Stimulated activated CD4-positive, alpha-beta T cell treated with anti-CD3 and anti-CD28 coated beads, Interleukin-15, amount 100 ng/mL, for 1 hour (primary cell): ENCODE measurements around the gene LRRC74A.
"Not testable (repeated sequence)": the region's sequence is repeated elsewhere in the genome, so short reads cannot be mapped to it uniquely, and the experiment has no call there.

Source experiments
- DNase-seq, 2 donors: peaks; one replicate each; pipeline ENCODE4 v3.0.0-alpha.2; 2020; ENCODE audit warnings: low read depth in 1 of 2, low spot score in 1 of 2

Gene LRRC74A

DNA sequence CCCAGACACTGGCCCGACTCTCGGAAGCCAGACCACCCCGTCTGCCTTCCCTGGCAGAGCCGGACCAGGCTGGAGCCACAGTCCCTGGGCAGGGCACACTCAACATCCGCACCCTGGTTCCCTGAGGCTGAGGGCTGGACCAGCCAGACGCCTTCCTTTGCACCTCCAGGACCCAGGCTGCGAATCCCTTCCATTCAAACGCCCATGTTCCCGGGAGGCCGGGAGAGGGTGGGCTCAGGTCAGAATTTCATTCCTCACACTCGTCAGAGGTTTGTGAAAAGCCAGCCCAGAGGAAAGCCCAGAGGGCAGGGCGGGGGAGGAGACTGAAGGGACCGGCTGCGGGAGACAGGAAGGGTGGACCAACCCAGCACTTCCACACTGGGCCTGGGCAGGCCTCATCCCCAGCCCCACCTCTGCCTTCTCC, 58.7 kb downstream of the LRRC74A start:
- DNase-seq, result no peak

DNA sequence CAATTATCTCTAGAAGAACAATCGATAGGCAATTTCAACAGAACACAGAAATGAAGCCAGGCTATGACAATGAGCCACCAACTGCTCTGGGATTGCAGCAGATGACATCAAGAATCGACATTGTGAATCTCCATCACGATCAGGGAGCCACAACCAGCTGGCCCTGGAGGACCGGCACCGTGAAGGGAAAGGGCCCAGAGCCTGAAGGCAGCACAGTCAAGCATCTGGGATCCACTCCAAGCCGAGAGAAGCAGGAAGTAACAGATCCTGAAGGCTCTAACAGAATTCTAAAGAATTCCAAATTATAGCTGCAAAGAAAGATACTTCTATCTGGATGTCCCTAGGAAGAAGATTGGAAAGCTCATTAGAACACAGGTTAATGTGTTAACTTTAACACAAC, 61.0 kb downstream of the LRRC74A start:
- DNase-seq, result no peak

DNA sequence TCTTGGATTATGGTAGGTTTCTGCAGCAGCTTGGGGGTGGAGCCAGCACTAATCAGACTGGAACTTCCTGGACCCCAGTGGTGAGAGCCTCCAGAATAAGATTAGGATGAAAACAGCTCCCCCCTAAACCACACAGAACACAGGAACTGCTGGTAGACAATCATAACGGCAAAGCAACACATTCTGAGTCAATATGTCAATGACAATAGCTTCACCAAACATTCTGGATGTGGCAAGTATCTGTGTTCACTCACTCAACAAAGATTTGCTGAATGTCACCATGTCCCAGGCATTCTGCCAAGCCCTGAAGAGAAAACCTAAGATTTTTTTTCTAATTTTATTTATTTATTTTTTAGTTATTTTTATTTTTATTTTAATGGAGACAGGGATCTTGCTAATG, 65.2 kb downstream of the LRRC74A start:
- no peak for DNase-seq

DNA sequence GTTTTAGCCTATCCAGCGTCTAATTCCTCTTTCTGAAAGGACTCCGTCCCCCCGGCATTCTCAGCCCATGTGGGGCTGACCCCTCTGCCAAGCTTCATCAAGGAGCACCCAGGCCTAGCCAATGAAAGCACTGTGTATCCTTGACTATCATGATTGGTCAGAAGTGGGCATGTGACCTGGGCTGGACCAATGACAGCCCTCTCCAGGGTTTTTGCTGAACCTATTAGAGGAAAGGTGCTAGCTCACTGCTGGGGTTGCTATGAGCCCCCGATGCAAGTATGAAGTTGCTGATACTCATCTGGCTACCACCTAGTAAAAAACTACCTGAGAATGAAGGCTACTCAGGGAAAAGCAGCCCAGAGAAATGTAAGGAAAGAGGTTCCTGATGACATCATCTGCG, 68.1 kb downstream of the LRRC74A start:
- DNase-seq, result no peak

DNA sequence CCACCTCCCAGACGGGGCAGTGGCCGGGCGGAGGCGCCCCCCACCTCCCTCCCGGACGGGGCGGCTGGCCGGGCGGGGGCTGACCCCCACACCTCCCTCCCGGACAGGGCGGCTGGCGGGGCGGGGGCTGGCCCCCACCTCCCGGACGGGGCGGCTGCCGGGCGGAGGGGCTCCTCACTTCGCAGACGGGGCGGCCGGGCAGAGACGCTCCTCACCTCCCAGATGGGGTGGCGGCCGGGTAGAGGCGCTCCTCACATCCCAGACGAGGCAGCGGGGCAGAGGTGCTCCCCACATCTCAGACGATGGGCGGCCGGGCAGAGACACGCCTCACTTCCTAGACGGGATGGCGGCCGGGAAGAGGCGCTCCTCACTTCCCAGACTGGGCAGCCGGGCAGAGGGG, 71.8 kb downstream of the LRRC74A start:
- DNase-seq, result not testable (repeated sequence)

DNA sequence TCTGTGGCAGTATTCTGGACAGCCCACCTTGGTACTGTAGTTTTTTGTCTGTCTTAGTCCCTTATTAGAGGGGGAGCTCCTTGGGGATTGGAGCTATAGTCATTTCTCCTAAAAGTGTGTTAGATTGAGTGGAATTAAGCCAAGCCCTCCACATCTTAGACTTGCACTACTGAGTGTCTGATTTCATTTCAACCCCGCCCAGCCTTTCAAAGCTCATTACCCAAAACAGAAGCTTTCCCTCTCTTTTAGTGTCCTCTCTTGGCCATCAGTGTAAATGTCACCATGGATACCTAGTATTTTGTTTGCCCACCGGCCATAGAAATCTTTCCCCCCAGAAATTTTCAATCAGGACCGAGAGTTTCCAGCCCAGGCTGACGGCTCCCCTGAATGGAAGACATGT, 74.5 kb downstream of the LRRC74A start:
- DNase-seq, result no peak

DNA sequence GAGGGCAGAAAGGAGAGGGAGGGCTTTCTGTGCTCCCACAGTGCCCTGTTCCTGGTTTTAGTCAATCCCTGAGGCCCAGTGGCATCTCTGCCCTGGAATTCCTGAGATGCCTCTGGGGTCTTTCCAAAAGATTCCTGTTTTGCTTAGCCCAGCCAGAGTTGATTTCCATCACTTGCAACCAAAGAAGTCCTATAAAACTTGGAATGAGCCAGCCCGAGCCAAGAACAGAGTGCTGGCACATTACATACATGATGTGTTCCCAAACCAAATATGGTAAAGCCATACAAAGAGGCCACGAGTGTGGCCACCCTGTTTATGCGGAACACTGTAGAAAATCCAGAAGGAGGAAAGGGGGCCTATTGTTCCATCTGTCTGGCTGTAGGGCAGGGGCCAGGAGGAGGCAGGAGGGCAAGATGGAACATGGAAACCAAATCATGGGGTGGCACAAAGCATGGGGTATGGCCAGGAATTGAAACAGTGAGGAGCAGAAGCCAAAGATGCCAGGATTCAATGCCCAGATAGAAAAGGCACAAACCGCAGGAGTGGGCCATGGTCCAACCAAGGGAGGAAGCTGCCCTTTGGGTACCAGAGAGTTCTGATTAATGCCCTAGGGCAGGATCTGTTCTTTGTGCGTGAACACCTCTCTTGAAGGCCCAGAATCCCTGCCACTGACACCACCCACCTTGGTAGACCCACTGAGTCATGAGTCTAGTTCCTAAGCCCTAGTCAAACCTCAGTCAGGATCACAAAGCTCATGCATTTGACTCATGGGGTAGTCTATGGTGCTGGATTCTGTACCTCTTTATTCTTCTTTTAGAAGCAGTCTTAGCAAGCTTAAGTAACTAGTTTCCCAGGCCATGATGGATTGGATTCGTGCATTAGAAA, 75.2 kb downstream of the LRRC74A start:
- DNase-seq, result no peak

DNA sequence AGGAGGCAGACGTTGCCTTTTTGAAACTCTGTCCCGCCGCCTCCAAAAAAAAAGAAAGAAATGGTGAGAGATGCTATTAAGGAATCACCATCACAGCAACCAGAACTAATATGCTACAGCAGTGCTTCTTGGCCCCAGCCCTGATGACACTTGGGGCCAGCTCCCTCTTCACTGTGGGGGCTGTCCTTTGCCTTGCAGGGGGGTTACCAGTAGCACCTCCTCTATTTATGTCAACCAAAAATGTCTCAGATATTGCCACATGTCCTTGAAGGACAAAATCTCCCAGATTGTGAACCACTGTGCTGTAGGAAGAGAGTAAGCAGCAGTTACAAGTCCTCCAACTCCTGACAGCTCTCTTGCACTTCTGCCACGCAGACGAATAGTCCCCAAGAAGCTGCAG, 76.4 kb downstream of the LRRC74A start:
- no peak for DNase-seq

DNA sequence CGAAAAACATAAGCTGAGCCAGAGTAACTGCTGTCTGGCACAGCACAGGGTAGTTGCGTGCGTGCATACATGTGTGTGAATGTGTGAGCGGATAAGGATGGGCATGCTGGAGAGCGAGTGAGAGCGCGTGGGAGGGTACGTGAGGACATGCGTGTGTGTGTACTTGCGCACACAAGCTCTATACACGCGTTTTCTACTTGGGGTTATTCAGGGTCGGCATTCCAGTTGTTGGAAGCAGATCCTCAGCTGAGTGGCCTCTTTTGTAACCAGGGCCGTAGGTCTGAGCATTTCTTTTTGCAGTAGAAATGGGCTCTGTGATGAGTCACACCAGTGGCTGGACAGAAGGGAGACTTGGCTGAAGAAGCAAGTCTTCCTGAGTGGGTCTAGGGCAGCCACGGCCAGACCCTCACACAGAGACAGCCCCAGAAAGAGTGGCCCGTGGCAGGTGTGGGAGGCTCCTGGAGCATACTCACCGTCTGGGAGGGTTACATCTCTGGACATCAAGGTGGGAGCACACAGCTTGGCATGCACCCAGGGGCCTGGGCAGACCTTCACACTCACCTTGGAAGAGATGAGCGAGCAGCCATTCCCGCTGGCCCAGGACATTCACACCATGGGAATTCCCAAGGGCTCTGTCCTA, 78.0 kb downstream of the LRRC74A start:
- no peak for DNase-seq

DNA sequence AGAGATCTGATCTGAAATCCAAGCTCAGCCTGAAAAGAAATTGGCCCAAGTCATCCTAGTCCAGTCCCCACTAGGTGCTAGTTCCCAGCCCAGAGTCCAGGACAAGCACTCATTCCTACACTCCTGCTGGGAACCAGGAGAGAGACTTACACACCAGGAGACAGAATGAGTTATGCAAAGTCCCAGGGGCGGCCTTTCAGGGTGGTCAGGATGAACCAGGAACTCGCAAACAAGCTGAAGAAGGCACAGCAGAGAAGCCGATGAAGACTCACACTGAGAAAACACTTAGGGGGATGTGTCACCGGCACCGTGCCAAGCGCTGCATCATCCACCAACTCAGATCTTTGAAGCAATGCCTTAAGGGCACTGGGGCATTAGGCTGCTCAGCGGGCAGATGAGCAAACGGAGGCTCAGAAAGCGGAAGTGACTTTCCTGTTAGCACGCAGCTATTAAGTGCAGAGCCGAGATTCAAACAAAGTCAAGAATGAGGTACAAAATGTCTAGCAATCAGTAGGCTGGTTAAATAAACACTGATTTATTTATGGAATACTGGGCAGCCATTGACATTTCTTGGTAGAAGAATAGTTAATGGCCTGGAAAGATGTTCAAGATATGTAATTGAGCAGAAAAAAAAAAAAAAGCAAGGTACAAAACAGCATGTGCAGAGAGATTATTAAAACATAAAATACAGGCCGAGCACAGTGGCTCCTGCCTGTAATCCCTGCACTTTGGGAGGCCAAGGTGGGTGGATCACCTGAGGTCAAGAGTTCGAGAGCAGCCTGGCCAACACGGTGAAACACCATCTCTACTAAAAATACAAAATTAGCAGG, 78.7 kb downstream of the LRRC74A start:
- DNase-seq, result peak; percentile 38 to 71

DNA sequence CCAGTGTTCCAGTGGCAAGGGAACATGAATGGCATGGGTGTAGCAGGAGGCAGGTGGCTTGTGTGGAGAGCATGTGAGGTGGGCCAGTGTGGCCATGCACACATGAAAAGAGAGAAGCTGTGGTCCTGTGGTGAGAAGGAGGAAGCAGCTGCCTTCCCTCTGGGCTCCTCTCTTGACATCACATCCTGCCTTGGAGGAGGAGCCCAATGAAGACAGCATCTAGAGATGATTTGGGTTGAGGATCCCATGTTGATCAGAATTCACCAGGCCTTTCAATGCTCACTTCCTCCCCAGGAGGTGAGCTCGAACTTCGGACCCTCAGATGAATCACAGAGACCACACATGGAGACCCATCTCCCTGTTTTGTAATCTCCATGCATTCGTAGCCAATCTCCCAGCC, 82.6 kb downstream of the LRRC74A start:
- no peak for DNase-seq

DNA sequence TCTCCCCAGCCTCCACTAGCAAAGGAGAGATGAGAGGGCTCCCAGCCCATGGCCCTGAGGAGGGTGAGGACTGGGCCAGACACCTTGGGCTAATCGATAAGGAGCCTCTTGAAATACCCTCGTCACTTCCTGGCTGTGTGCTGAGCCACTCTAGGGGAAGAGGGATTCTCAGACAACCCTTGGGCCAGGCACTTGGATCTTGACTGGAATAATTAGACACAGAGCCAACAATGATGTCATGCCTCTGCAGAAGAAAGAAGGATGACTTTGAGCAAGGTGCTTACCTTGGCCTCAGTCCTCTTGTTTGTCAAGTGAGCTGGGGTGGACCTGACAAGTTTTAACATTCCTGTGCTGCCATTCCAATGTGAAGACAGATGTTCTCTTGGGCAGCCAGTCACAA, 83.1 kb downstream of the LRRC74A start:
- DNase-seq, result no peak

DNA sequence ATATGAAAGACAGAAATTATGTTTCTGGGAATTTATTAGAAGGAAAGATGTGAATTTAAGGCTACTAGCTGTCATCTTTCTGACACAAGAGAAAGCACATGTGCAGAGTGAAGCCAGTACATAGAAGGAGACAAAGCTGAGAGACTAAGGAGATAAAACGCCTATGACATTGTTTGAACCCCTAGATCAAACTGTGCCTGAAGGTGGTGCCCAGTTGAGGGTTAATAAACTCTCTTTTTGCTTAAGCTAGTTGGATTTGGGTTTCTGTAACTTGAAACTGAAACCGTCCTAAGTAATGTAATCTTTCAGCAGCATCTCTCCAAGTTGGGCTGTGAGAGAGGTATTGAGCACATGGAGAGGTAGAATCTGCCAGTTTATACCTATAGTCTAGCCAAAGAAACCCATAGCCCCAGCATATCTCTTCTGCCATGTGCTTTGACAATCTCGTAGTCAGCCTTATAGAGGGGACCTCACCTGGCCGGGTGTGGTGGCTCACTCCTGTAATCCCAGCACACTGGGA, 84.2 kb downstream of the LRRC74A start:
- no peak for DNase-seq

DNA sequence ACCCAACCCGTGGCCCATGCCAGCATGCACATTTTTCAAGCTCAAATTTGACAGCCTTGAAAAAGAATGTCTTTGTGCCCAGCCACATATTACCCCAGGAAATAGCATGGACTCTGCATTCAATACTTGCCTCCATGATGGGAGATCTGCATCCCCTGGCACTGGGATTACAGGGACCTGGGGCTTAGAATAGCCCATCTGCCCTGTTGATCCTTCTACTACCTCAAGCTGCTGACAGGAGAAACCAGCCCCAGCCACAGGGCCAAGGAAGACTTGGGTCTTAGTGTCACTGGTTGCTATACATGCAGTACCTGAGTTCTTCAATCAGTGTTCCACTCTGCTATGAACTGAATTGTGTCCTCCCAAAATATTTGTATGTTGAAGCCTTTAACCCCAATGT, 85.3 kb downstream of the LRRC74A start:
- DNase-seq, result no peak

DNA sequence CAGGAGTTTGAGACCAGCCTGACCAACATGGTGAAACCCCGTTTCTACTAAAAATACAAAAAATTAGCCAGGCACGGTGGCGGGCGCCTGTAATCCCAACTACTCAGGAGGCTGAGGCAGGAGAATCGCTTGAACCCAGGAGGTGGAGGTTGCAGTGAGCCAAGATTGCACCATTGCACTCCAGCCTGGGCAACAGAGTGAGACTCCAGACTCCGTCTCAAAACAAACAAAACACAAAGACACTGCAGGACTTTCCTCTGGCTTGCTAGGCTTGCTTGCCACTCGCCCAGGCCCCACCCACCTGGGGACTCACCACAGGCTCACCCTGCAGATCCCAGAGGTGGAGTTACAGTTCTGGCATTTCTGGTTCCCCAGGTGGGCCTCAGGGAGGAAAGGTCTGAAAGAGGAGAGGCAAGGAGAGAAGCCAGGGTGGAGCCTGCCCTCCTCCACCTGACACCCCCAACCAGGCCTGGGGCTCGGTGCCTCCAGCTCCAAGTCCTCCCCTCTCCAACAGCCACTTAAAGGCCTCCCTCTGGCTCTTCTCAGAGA, 88.4 kb downstream of the LRRC74A start:
- DNase-seq, result not testable (repeated sequence)

DNA sequence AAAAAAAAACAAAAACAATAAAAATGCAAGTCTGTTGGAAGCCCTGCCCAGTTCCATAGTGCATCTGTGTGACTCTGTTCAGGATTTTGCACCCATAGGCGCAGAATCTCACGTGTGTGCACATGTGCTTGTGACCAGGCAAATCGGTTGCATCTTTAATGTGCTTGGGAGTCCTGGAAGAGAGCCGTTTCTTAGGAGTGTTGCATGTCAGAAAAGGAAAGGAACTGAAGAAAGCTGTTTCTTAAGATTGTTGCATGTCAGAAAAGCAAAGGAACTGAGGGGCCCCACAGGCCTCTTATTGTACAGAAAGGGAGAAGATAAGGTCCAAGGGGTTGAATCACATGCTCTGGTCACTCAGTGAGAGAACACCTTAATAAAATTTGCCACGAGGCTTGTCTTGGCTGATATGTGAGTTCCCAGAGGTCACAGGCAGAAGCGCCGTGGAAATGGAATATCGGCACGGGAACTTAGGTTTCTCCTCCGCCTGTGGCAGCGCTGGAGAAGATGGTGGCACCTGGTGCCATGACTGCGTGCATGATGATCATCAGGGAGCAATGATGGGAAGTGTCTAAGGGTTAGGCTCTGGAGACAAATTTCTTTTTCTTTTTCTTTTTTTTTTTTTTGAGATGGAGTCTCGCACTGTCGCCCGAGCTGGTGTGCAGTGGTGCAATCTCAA, 90.0 kb downstream of the LRRC74A start:
- DNase-seq, result no peak

DNA sequence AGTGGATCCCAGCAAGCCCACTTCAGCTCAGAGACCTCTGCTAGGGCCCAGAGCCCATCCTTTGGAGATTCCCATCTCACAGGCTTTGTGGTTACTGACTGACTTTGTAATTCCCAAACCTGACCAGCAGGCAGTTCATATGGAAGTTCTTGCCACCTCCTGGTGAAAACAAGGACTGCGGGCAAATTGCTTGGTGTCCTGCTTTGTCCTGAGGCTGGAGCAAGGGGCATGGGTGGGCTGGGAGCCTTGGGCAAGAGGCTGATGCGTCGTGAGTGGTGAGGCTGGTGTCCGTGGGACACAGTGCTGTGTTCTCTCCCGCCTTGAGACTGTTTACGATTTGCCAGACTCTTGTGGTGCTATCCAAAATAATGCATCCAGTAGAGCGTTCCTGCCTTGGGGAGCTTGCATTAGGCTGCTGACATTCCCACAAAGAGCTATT, 91.0 kb downstream of the LRRC74A start:
- DNase-seq, result no peak

DNA sequence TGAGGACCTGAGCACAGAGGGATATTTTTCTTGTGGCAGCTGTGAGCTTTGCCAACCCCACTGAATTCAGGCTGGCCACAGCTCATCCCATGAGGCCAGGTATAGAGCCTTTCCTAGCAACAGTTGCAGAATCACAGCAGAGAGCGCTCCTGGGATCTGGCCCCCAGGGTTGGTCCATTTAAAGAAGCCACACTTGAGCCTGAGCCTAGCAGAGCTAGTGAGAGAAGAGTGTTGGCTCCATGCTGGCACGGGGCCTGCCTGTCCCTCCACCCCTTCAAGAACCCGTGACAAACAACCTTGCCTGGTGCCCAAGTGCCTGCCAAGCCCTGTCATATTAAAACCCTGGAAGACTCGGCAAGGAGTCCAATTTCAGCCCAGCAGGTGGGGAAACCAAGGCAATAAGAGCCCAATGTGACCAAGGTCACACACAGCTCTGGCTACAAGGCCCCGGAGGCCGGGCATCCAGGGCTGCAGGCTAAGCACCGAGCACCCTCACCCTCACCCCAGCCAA, 91.6 kb downstream of the LRRC74A start:
- no peak for DNase-seq

DNA sequence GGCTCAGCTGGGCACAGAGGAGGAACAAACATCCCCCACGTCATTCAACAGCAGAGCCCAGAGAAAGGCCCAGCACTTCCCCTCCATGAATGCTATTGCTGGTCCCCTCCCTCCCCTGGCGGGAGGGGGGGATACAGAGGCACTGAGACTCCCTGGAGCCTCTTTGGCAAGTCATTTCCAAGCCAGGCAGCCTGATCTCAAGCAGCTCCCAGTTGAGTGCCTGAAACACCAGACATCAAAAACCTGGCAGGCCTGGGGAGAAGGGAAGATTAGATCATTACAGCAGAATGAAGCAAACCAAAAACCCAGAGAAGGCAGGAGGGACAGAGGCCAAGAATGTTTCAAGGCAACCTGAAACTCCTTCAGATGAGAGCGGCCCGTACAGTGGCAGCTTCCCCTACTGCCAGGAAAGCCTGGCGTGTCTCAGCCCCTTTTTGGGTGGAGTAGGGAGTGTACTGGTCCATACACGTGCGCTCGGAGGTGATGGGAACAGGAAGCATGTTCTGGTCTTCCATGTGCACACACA, 92.1 kb downstream of the LRRC74A start:
- no peak for DNase-seq

DNA sequence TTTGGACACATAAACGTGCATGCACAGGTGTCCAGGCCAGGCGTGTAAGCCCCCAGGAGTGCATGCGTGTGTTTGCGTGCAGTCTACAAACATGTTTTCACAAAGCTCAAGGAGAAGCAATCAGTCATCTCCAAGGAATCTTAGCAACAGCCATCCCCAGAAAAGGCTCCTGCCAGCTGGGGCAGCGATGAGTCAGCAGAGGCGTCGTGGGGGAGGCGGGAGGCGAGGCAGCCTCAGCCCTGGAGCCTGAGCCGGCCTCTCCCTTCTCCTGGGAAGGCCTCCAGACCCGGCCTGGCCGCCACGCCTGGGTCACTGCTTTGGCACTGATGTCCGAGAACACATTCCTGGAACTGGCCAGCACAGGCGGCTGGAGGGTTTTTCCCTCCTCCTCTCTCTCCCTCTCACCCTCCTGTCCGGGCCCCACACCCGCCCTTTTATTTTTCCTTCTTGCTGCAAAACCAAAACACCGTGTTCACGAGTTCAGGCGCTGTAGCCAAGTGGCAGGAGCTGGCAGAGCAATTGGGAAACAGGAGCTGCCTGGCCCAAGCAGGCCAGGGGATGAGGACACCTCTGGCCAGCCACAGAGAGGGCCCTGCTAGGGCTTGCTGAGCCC, 92.7 kb downstream of the LRRC74A start:
- no peak for DNase-seq
